Ovary (tissue), 9 donors: ENCODE results near the gene DISP2. TPM values are rescaled to one million over a fixed set of nuclear protein-coding genes. Genes with fewer than 3 reads are reported as not detected.

Experiments
- DNase-seq, 5 donors: peaks; one replicate each; pipeline ENCODE4 v3.0.0-alpha.2; 2019 to 2020
- H3K27ac ChIP-seq, 2 donors: fragments of 200-600 bp; one replicate each; pipeline versions ENCODE4 v1.5.1 to v1.8.0; 2019 to 2022
- H3K27me3 ChIP-seq: fragments of 200-600 bp; one replicate; pipeline ENCODE4 v1.8.0; 2022
- H3K36me3 ChIP-seq: fragments of 200-600 bp; sonication (generic); one replicate; pipeline ENCODE4 v1.5.1; 2019
- H3K4me1 ChIP-seq: one replicate; pipeline ENCODE4 v1.8.1; 2013; ENCODE audit warnings: mild to moderate bottlenecking, moderate library complexity; ENCODE audit not compliant: insufficient read depth
- H3K4me3 ChIP-seq: fragments of 200-600 bp; sonication (generic); one replicate; pipeline ENCODE4 v1.5.1; 2017
- H3K9me3 ChIP-seq, 2 donors: fragments of 200-600 bp in 1 of 2; sonication (generic) in 1 of 2; one replicate each; pipeline versions ENCODE4 v1.5.1 to v1.8.1; 2013 to 2019; ENCODE audit warnings: mild to moderate bottlenecking in 1 of 2, moderate library complexity in 1 of 2
- CTCF ChIP-seq, 3 donors: fragments of 450-650 bp in 2 of 3; fragments of 200-600 bp in 1 of 3; IDR thresholded peaks; one replicate each; pipeline versions ENCODE4 v1.5.1 to v1.8.0; 2016 to 2022; ENCODE audit warnings: antibody characterized with exemption in 3 of 3, mild to moderate bottlenecking in 1 of 3
- EP300 ChIP-seq: sonication (generic); formaldehyde crosslinking; IDR thresholded peaks from one replicate; pipeline ENCODE4 v1.6.1; 2017; ENCODE audit warnings: antibody characterized with exemption
- POLR2A ChIP-seq: fragments of 450-650 bp; IDR thresholded peaks from one replicate; pipeline ENCODE4 v1.6.1; 2017; ENCODE audit warnings: antibody characterized with exemption, mild to moderate bottlenecking, moderate library complexity
- WGBS, 3 donors: extraction: QIAGEN DNeasy Blood & Tissue Kit in 1 of 3; methylation state at CpG; one replicate each; pipeline versions ENCODE4 v1.1.5 to v1.1.7; 2013 to 2017; 5-methylcytosine and 5-hydroxymethylcytosine counted together
- intact Hi-C, 4 donors: fragments of 100-400 bp; cut with DNase I; formaldehyde crosslinking; loops; one replicate each; pipeline versions ENCODE4 v1.11.0 to v1.15.1; 2022 to 2023
- polyA plus RNA-seq, 2 donors: library from polyadenylated mRNA; stranded (reverse); fragments of 200-250 nt in 1 of 2; fragments of 350-450 nt in 1 of 2; fragmentation: Illumina TruSeq in 1 of 2; extraction: RNeasy Lipid Tissue Mini Kit (QIAGEN cat#74804) in 1 of 2; gene quantifications; one replicate each; pipeline ENCODE4 v1.2.3, GENCODE V29; 2013 to 2014
- total RNA-seq, 7 donors: library from RNA; depleted of rRNA in 2 of 7; stranded (reverse); fragments of >200 nt in 2 of 7; fragmentation: NEBNext Ultra II Directional in 3 of 7; extraction: Animal tissue kit (Norgen Biotek cat#: 25700) in 3 of 7; gene quantifications; one replicate each; pipeline versions ENCODE4 v1.1.0 to v1.2.4, GENCODE V29; 2016 to 2023
- donor health status: DM: no; HTN: no; CAD: no; lungs with moderate emphysema.
- donor health status: DM: no; HTN: no; CAD: no.
- donor health status: Bipolar disorder and iron deficiency.
- donor health status: DM: yes; HTN: yes; CAD: no.
- donor health status: DM: no; HTN: no; CAD: no.
- donor health status: DM: yes; HTN: yes; CAD: no.

Gene DISP2
- total and polyA plus RNA-seq, 9 donors: 0.48 to 12.9 (median 1.9) TPM; not detected in 2

- DNase-seq: peak; percentile 39 to 68 (median 60)
- WGBS, 3 donors: 44 to 48% (median 47%) methylated on average over 26 of the region's 26 CpGs
Measured at GRCh38 chr15:40322531-40323238, 35.3 kb upstream of the DISP2 start.

GRCh38 chr15:40323239-40323952, 34.6 kb upstream of the DISP2 start, which contains the start of gene INAFM2:
TSS of gene INAFM2 (plus strand) at chr15:40323692. CDS start at chr15:40324056, 364 bp downstream.
- Histone ChIP-seq H3K36me3 (no peaks in the 10 kb centered on the region), H3K4me1 (peaks cover 7% of the 10 kb centered on the region), H3K27me3 (no peaks in the 10 kb centered on the region), H3K4me3 (peak within 1 kb of the TSS; percentile 80), H3K9me3 (no peaks in the 10 kb centered on the region), H3K27ac (peak within 1 kb of the TSS; percentile 37 to 72)
- TF ChIP-seq POLR2A (no peak), CTCF (IDR thresholded peaks at IDR 0.05) (peak; percentile 70 to 86 (median 70)), EP300 (no peak)
- WGBS, 3 donors: 0 to 1% (median 1%) methylated on average over 77 to 101 of the region's 103 CpGs
- intact Hi-C loops: loop anchor here in 1 of 4 donors (5.0 kb wide), 1 partner anchor 34 kb away; the partner anchor contains the start of gene DISP2
- peak; percentile 85 to 95 (median 91) for DNase-seq

More at GRCh38 chr15:40322531-40323238, 35.3 kb upstream of the DISP2 start:
- H3K9me3 ChIP-seq: no peaks in the 10 kb centered on the region
- intact Hi-C loops: loop anchor here in 1 of 4 donors (5.0 kb wide), 1 partner anchor 35 kb away; the partner anchor contains the start of gene DISP2
- TF ChIP-seq EP300: no peak
- TF ChIP-seq CTCF (IDR thresholded peaks at IDR 0.05): no peak
- TF ChIP-seq POLR2A: no peak
- peak overlapping the region in 1 of 2 donors; percentile 57 for H3K27ac ChIP-seq
- H3K4me3 ChIP-seq: peak overlapping the region; percentile 80
- H3K27me3 ChIP-seq: no peaks in the 10 kb centered on the region
- H3K36me3 ChIP-seq: no peaks in the 10 kb centered on the region
- peaks cover 6% of the 10 kb centered on the region for H3K4me1 ChIP-seq

GRCh38 chr15:40323953-40324937, 33.8 kb upstream of the DISP2 start:
- Histone ChIP-seq H3K27ac (peak overlapping the region; percentile 37 to 72), H3K9me3 (no peaks in the 10 kb centered on the region), H3K4me3 (peak overlapping the region; percentile 80), H3K36me3 (no peaks in the 10 kb centered on the region), H3K27me3 (no peaks in the 10 kb centered on the region), H3K4me1 (peaks cover 11% of the 10 kb centered on the region)
- DNase-seq: peak in 3 of 5 donors; percentile 39 to 67 (median 61)
- intact Hi-C loops: loop anchor here in 1 of 4 donors (5.0 kb wide), 1 partner anchor 33 kb away; the partner anchor contains the start of gene DISP2
- TF ChIP-seq EP300 (no peak), POLR2A (no peak), CTCF (IDR thresholded peaks at IDR 0.05) (no peak)
- 2 to 3% (median 2%) methylated on average over 31 to 100 of the region's 101 CpGs for WGBS, 3 donors

GRCh38 chr15:40325188-40325587, 32.8 kb upstream of the DISP2 start:
- TF ChIP-seq POLR2A (no peak), EP300 (no peak), CTCF (IDR thresholded peaks at IDR 0.05) (no peak)
- no peaks in the 10 kb centered on the region for H3K9me3 ChIP-seq
- intact Hi-C loops: no loop called here
- no peaks in the 10 kb centered on the region for H3K27me3 ChIP-seq
- DNase-seq: no peak
- peaks cover 13% of the 10 kb centered on the region for H3K4me1 ChIP-seq
- H3K4me3 ChIP-seq: peak overlapping the region; percentile 80
- no peak overlapping the region for H3K27ac ChIP-seq
- H3K36me3 ChIP-seq: no peaks in the 10 kb centered on the region
- 68 to 85% (median 80%) methylated on average over 2 of the region's 2 CpGs for WGBS, 3 donors
